Fibroblast of lung (primary cell): ENCODE measurements around the gene RIN2. TPM values are rescaled to one million over a fixed set of nuclear protein-coding genes. Genes with fewer than 3 reads are reported as not detected.

Experiments used
- DNase-seq, 2 donors: peaks; one replicate each; pipeline versions ENCODE4 v3.0.0 to v3.0.0-alpha.2; 2010; ENCODE audit warnings: low read depth in 2 of 2
- H2AFZ ChIP-seq: 2 replicates; pipeline ENCODE4 v1.5.1; 2012; ENCODE audit warnings: low read length, control low read depth, inconsistent platforms
- H3K27ac ChIP-seq: 2 replicates; pipeline ENCODE4 v1.5.1; 2011; ENCODE audit warnings: low read length, control low read depth; ENCODE audit not compliant: insufficient read depth
- H3K27me3 ChIP-seq: 2 replicates; pipeline ENCODE4 v1.5.1; 2011; ENCODE audit warnings: mild to moderate bottlenecking, low read length; ENCODE audit not compliant: control insufficient read depth, insufficient read depth
- H3K36me3 ChIP-seq: 2 replicates; pipeline ENCODE4 v1.5.1; 2011; ENCODE audit warnings: low read length; ENCODE audit not compliant: control insufficient read depth, insufficient read depth
- H3K4me1 ChIP-seq: 2 replicates; pipeline ENCODE4 v1.5.1; 2011; ENCODE audit warnings: low read length; ENCODE audit not compliant: control insufficient read depth, insufficient read depth; ENCODE audit errors: extremely low read depth
- H3K4me2 ChIP-seq: 2 replicates; pipeline ENCODE4 v1.5.1; 2011; ENCODE audit warnings: low read length, control low read depth; ENCODE audit not compliant: insufficient read depth; ENCODE audit errors: extremely low read depth
- H3K4me3 ChIP-seq, 4 experiments: fragments of 200-600 bp in 1 of 4; sonication (generic) in 1 of 4; replicated peaks in 1 of 4; 2 replicates each; pipeline ENCODE4 v1.5.1; 2011 to 2016; ENCODE audit warnings: low read length in 4 of 4, low read depth in 3 of 4, mild to moderate bottlenecking in 3 of 4, control low read depth in 2 of 4, inconsistent platforms in 1 of 4, mixed read lengths in 1 of 4; ENCODE audit not compliant: insufficient read depth in 1 of 4; ENCODE audit errors: control extremely low read depth in 1 of 4
- H3K79me2 ChIP-seq: 2 replicates; pipeline ENCODE4 v1.5.1; 2012; ENCODE audit warnings: mild to moderate bottlenecking, low read length, inconsistent platforms; ENCODE audit not compliant: control insufficient read depth, insufficient read depth
- H3K9ac ChIP-seq: 2 replicates; pipeline ENCODE4 v1.5.1; 2011; ENCODE audit warnings: mild to moderate bottlenecking, low read length, control low read depth; ENCODE audit not compliant: insufficient read depth
- H3K9me3 ChIP-seq: 2 replicates; pipeline ENCODE4 v1.5.1; 2012; ENCODE audit warnings: low read depth, low read length; ENCODE audit not compliant: control insufficient read depth, insufficient read depth
- H4K20me1 ChIP-seq: 2 replicates; pipeline ENCODE4 v1.5.1; 2011; ENCODE audit warnings: low read length; ENCODE audit not compliant: control insufficient read depth, insufficient read depth; ENCODE audit errors: extremely low read depth
- CTCF ChIP-seq, 2 donors: IDR thresholded peaks in 1 of 2; conservative IDR thresholded peaks in 1 of 2; 1 replicate in 1 of 2; 2 replicates in 1 of 2; pipeline ENCODE4 v1.5.1; 2011 to 2012; ENCODE audit warnings: low read length in 2 of 2, control low read depth in 1 of 2, inconsistent platforms in 1 of 2, low read depth in 1 of 2, mild to moderate bottlenecking in 1 of 2
- EZH2 ChIP-seq: IDR thresholded peaks from 2 replicates; pipeline ENCODE4 v1.5.1; 2012; ENCODE audit warnings: low read length, control low read depth, mild to moderate bottlenecking; ENCODE audit errors: missing control alignments
- polyA plus RNA-seq, 2 donors: library from polyadenylated mRNA; depleted of rRNA in 1 of 2; stranded (reverse) in 1 of 2; unstranded in 1 of 2; fragments of >200 nt; gene quantifications; 2 replicates each; pipeline ENCODE4 v1.2.1, GENCODE V29; 2011 to 2012; ENCODE audit warnings: missing spikeins in 1 of 2
- total RNA-seq: library from RNA; depleted of rRNA; stranded (reverse); fragments of >200 nt; gene quantifications from 2 replicates; pipeline ENCODE4 v1.2.1, GENCODE V29; 2014

The RIN2 gene
- total and polyA plus RNA-seq, 2 donors (not counting 1 experiment from before 2014, with no cell fraction given) = 30.2 to 61.4 TPM

GRCh38 chr20:19806806-19807190, 48.7 kb downstream of the RIN2 start:
- no peak overlapping the region for H3K4me2 ChIP-seq

GRCh38 chr20:19807191-19807945, 49.3 kb downstream of the RIN2 start:
- TF ChIP-seq CTCF (conservative IDR thresholded peaks at IDR 0.05 in 1 of 2, IDR thresholded peaks at IDR 0.05 in 1 of 2; ENCODE audit: low read depth in 1 of 2, low read length in 2 of 2) = no peak
- TF ChIP-seq EZH2 = no peak
- Histone ChIP-seq H4K20me1 (no peaks in the 10 kb centered on the region), H3K4me3 (no peak overlapping the region), H3K9me3 (no peaks in the 10 kb centered on the region), H3K27me3 (no peaks in the 10 kb centered on the region), H2AFZ (no peak overlapping the region), H3K4me1 (peaks cover 6% of the 10 kb centered on the region), H3K79me2 (no peaks in the 10 kb centered on the region), H3K36me3 (peaks cover 3% of the 10 kb centered on the region), H3K4me2 (no peak overlapping the region), H3K9ac (no peak overlapping the region), H3K27ac (peak overlapping the region; percentile 1)
- DNase-seq = peak; percentile 49 to 82

More at GRCh38 chr20:19806806-19807190, 48.7 kb downstream of the RIN2 start:
- peaks cover 6% of the 10 kb centered on the region for H3K4me1 ChIP-seq
- no peak overlapping the region for H3K9ac ChIP-seq
- no peak for DNase-seq
- no peaks in the 10 kb centered on the region for H3K27me3 ChIP-seq
- no peak overlapping the region for H2AFZ ChIP-seq
- H3K4me3 ChIP-seq = no peak overlapping the region
- no peaks in the 10 kb centered on the region for H3K9me3 ChIP-seq
- no peak overlapping the region for H3K27ac ChIP-seq
- no peaks in the 10 kb centered on the region for H4K20me1 ChIP-seq
- H3K36me3 ChIP-seq = peaks cover 4% of the 10 kb centered on the region
- H3K79me2 ChIP-seq = no peaks in the 10 kb centered on the region
- no peak for TF ChIP-seq CTCF (conservative IDR thresholded peaks at IDR 0.05 in 1 of 2, IDR thresholded peaks at IDR 0.05 in 1 of 2; ENCODE audit: low read depth in 1 of 2, low read length in 2 of 2)
- TF ChIP-seq EZH2 = no peak
